GM13977 (cell line): ENCODE measurements around the gene ZNF837.
A peak's percentile ranks its signal among the peaks of the same experiment; 100 is the strongest.
"Not testable (repeated sequence)": the region's sequence is repeated elsewhere in the genome, so short reads cannot be mapped to it uniquely, and the experiment has no call there.

Source experiments
- DNase-seq: peaks from one replicate; pipeline ENCODE4 v3.0.0; 2012; ENCODE audit warnings: low spot score
- CTCF ChIP-seq: IDR thresholded peaks from 2 replicates; pipeline ENCODE4 v1.5.1; 2012; ENCODE audit warnings: mild to moderate bottlenecking, control low read depth; ENCODE audit not compliant: insufficient read depth; ENCODE audit errors: extremely low read depth, missing control alignments
- in situ Hi-C: fragments of 300-500 bp; cut with MboI; formaldehyde crosslinking; loops from one replicate; pipeline ENCODE4 v1.12.0; 2022; ENCODE audit warnings: low sequenced_read_pairs, low pct_unique_long_range_greater_than_20kb, mixed read lengths, inconsistent platforms; ENCODE audit not compliant: unreplicated experiment

ZNF837 gene

GRCh38 chr19:58350001-58350861, 30.6 kb downstream of the ZNF837 start:
- in situ Hi-C loops, result no loop called here
- no peak for TF ChIP-seq CTCF
- no peak for DNase-seq

GRCh38 chr19:58349590-58349989, 31.2 kb downstream of the ZNF837 start:
- in situ Hi-C loops, result no loop called here
- DNase-seq, result no peak
- no peak for TF ChIP-seq CTCF

DNA sequence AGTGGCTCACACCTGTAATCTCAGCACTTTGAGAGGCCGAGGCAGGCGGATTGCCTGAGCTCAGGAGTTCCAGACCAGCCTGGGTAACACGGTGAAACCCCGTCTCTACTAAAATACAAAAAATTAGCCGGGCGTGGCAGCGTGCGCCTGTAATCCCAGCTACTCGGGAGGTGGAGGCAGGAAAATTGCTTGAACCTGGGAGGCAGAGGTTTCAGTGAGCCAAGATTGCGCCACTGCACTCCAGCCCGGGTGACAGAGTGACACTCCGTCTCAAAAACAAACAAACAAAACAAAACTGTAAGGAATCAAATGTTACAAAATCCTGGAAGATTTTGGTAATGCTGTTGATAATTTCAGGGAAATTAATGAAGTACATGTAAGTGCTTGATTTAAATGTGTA, 32.8 kb downstream of the ZNF837 start:
- in situ Hi-C loops, DNase-seq: not testable (repeated sequence)

DNA sequence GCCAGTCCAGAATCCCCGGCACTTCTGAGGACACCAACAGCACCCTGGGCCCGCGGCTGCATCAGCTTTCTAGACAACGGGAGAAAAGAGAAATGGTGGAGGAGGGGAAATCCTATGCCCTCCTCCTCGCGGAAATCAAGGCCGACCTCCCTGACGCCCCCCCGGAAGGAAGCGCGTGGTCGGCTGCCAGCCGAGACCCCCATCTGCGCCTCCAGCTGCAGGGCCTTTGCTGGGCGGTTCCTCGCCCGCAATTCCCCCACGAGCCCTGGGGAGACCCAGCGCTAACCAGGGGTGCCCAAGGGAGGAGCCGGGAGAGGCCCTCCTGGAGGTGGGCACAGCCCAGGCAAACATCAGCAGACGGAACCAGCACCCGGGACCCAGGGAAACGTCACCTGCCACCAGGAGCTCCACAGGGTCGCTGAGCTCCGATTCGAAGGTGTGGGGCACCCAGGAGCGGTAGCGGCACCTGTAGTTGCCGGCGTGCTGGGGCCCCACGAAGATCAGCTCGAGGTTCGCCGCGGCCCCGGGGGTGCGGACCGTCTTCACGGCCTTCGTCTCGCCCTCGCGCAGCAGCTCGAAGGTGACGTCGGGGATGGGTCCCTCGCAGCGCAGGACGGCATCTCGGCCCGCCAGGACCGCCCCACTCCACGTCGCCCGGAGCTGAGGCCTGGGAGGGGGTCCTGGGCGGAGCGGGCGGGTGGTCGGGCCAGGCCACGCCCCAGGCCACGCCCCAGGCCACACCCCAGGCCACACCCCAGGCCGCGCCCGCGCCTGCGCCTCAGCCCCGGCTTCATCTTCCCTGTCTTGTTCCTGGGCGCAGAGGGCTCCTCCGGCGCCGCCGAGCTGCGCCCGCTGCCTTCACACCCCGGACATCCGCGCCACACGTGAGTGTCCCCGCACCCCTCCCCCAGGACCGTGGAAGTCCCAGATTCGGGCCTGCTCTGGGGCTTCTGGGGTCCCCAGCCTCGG, 33.6 kb downstream of the ZNF837 start:
- in situ Hi-C loops, result no loop called here
- peak; percentile 97 for DNase-seq
- no peak for TF ChIP-seq CTCF

DNA sequence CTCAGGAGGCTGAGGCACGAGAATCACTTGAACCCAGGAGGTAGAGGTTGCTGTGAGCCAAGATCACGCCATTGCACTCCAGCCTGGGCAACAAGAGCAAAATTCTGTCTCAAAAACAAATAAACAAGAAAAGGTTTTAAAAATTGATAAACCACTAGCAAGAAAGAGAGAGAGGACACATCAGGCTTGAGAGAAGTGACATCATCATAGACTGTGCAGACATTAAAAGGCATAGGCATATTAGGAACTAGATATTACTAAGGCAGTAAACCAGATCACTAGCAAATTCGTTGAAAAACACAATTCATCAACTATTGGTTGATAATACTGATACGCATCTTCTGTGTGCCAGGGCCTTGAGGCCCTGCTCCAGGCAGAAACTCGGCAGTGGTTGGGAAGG, 35.3 kb downstream of the ZNF837 start:
- TF ChIP-seq CTCF, result no peak
- in situ Hi-C loops, result no loop called here
- no peak for DNase-seq

DNA sequence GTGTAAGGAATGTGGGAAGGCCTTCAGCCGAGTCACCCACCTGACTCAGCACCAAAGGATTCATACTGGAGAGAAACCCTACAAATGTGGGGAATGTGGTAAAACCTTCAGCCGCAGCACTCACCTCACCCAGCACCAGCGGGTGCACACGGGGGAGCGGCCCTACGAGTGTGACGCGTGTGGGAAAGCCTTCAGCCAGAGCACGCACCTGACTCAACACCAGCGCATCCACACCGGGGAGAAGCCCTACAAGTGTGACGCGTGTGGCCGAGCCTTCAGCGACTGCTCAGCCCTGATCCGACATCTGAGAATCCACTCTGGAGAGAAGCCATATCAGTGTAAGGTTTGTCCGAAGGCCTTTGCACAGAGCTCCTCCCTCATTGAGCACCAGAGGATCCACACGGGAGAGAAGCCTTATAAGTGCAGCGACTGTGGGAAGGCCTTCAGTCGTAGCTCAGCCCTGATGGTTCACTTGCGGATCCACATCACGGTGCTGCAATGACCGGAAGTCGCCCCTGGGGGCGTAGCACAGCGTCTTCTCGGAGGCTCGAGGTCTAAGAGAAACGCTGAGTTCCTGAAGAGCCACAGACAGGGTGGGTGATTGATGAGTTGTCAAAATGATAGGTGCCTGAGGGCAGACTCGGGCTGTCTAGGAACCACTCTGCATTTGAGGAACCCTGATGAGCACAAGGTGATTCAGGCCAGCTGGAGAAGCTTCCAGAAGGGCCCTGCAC, 41.8 kb downstream of the ZNF837 start:
- no peak for DNase-seq
- in situ Hi-C loops, result no loop called here

More for the DNA sequence above, 41.8 kb downstream of the ZNF837 start:
- TF ChIP-seq CTCF, result no peak
